Measurements from ENCODE around the gene MAP2K4. TPM values are rescaled to one million over a fixed set of nuclear protein-coding genes. Genes with fewer than 3 reads are reported as not detected.

Gene MAP2K4
- total and polyA plus RNA-seq, 2 of the 13 experiments (the other 11 are each of a cell fraction or from before 2014, with no cell fraction given) = 21.5 to 35.6 TPM

DNA sequence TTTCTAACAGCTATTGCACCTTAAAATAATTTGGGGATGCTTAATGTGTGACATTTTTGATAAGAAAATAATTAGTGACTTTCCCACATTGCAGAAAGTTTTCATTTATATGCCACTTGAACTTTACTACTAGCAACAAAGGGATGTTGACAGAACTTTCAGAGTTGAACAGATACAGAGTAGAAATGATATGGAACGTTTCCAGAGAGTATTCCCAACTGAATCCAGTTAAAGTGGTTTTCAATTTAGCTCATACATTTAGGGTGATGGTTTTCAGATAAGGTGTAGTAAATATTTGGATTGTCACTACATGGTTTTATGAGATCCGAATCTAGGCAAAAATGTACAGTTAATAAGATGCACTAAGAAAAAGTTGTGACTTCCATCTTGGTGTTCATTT is 17.3 kb downstream of the MAP2K4 start:
- peaks cover 23% of the 10 kb centered on the region for H3K4me1 ChIP-seq (ENCODE audit: insufficient read depth, low read length)
- no peak for DNase-seq (ENCODE audit: low spot score)
- FAIRE-seq = no peak
- H3K27me3 ChIP-seq (ENCODE audit: control insufficient read depth in 1 of 2, insufficient read depth in 2 of 2, low read length in 2 of 2) = no peaks in the 10 kb centered on the region
- no peak overlapping the region for H2AFZ ChIP-seq (ENCODE audit: low read length)
- POLR2A ChIA-PET = no interaction called here
- in situ Hi-C loops (cut with HindIII; ENCODE audit: extremely low pct_ligation_motif_present, low pct_unique_long_range_greater_than_20kb) = no loop called here
- WGBS (ENCODE audit: low lambda C conversion rate) = 59% methylated on average over 2 of the region's 2 CpGs
- intact Hi-C loops (cut with micrococcal nuclease; ENCODE audit: unreplicated experiment) = no loop called here
- H3K9me3 ChIP-seq (ENCODE audit: low read length) = no peaks in the 10 kb centered on the region
- TF ChIP-seq RNF2 (conservative IDR thresholded peaks at IDR 0.05; ENCODE audit: low read depth) (no peak), ZNF549 (CRISPR knock-in tag; IDR thresholded peaks at IDR 0.05) (no peak)
- H3K79me2 ChIP-seq (ENCODE audit: insufficient read depth, low read length) = peaks cover 85% of the 10 kb centered on the region
- H3K4me3 ChIP-seq (replicated peaks in 1 of 3; ENCODE audit: insufficient read depth in 1 of 3, low read depth in 2 of 3, low read length in 3 of 3) = no peak overlapping the region
- no peak overlapping the region for H3K9ac ChIP-seq (ENCODE audit: insufficient read depth, low read depth, low read length)
- H3K27ac ChIP-seq (ENCODE audit: extremely low read length, insufficient read depth, low read length) = no peak overlapping the region
- no peak for ATAC-seq
- peaks cover 14% of the 10 kb centered on the region; the same call in 1 of the 2 replicates for H4K20me1 ChIP-seq (ENCODE audit: insufficient read depth, low read length)
- peaks cover 0 to 4% of the 10 kb centered on the region in 2 experiments; a peak in 1 of 5 replicates for H3K36me3 ChIP-seq (replicated peaks in 1 of 2; ENCODE audit: control insufficient read depth in 1 of 2, insufficient read depth in 2 of 2, low read length in 2 of 2)
- BruUV-seq (replicated peaks) = no TSS peak
- H3K4me2 ChIP-seq (ENCODE audit: low read depth, low read length) = no peak overlapping the region
- CTCF ChIA-PET (ENCODE audit: low intra/inter-chr PET ratio, low total read pairs) = no interaction called here

- POLR2A ChIA-PET = no interaction called here
- ATAC-seq = no peak
- peaks cover 13% of the 10 kb centered on the region for H4K20me1 ChIP-seq (ENCODE audit: insufficient read depth, low read length)
- H2AFZ ChIP-seq (ENCODE audit: low read length) = no peak overlapping the region
- no peak overlapping the region for H3K4me3 ChIP-seq (replicated peaks in 1 of 3; ENCODE audit: insufficient read depth in 1 of 3, low read depth in 2 of 3, low read length in 3 of 3)
- H3K4me1 ChIP-seq (ENCODE audit: insufficient read depth, low read length) = peaks cover 23% of the 10 kb centered on the region
- WGBS (ENCODE audit: low lambda C conversion rate) = 98% methylated on average over 3 of the region's 3 CpGs
- DNase-seq (ENCODE audit: low spot score) = no peak
- CTCF ChIA-PET (ENCODE audit: low intra/inter-chr PET ratio, low total read pairs) = no interaction called here
- no peaks in the 10 kb centered on the region for H3K36me3 ChIP-seq (replicated peaks in 1 of 2; ENCODE audit: control insufficient read depth in 1 of 2, insufficient read depth in 2 of 2, low read length in 2 of 2)
- in situ Hi-C loops (cut with HindIII; ENCODE audit: extremely low pct_ligation_motif_present, low pct_unique_long_range_greater_than_20kb) = no loop called here
- TF ChIP-seq ZNF33A (CRISPR knock-in tag; IDR thresholded peaks at IDR 0.05; ENCODE audit: borderline replicate concordance) (no peak), RFX5 (IDR thresholded peaks at IDR 0.05; ENCODE audit: low read depth, low read length) (no peak)
- H3K4me2 ChIP-seq (ENCODE audit: low read depth, low read length) = no peak overlapping the region
- no TSS peak for BruUV-seq (replicated peaks)
- H3K27ac ChIP-seq (ENCODE audit: extremely low read length, insufficient read depth, low read length) = no peak overlapping the region
- peaks cover 88% of the 10 kb centered on the region for H3K79me2 ChIP-seq (ENCODE audit: insufficient read depth, low read length)
- FAIRE-seq = no peak
- H3K9ac ChIP-seq (ENCODE audit: insufficient read depth, low read depth, low read length) = no peak overlapping the region
- H3K9me3 ChIP-seq (ENCODE audit: low read length) = no peaks in the 10 kb centered on the region
- intact Hi-C loops (cut with micrococcal nuclease; ENCODE audit: unreplicated experiment) = no loop called here
- H3K27me3 ChIP-seq (ENCODE audit: control insufficient read depth in 1 of 2, insufficient read depth in 2 of 2, low read length in 2 of 2) = no peaks in the 10 kb centered on the region
Measured at GRCh38 chr17:12040478-12040877, 19.8 kb downstream of the MAP2K4 start.
